ENCODE data around the gene VSIG10L2. TPM values are rescaled to one million over a fixed set of nuclear protein-coding genes. Genes with fewer than 3 reads are reported as not detected.

The VSIG10L2 gene
- total RNA-seq, 2 donors from 2014 or later: not detected

DNA sequence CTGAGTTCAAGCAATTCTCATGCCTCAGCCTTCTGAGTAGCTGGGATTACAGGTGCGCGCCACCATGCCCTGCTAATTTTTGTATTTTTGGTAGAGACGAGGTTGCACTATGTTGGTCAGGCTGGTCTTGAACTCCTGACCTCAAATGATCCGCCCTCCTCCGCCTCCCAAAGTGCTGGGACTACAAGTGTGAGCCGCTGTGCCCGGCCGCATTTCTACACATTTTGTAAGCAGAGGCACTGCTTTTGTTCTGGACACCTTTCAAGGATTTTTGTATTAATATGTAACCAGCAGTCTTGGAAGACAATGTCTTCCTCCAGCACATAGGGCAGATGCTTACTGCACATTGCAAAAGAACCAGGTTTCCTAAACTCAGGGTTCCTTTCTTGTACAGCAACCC is 11.4 kb upstream of the VSIG10L2 start:
- no peaks in the 10 kb centered on the region for H3K9me3 ChIP-seq (ENCODE audit: control insufficient read depth, low read length)
- peaks cover 6% of the 10 kb centered on the region for H3K4me1 ChIP-seq (ENCODE audit: control insufficient read depth, insufficient read depth, low read length)
- TF ChIP-seq, protein P1, sequence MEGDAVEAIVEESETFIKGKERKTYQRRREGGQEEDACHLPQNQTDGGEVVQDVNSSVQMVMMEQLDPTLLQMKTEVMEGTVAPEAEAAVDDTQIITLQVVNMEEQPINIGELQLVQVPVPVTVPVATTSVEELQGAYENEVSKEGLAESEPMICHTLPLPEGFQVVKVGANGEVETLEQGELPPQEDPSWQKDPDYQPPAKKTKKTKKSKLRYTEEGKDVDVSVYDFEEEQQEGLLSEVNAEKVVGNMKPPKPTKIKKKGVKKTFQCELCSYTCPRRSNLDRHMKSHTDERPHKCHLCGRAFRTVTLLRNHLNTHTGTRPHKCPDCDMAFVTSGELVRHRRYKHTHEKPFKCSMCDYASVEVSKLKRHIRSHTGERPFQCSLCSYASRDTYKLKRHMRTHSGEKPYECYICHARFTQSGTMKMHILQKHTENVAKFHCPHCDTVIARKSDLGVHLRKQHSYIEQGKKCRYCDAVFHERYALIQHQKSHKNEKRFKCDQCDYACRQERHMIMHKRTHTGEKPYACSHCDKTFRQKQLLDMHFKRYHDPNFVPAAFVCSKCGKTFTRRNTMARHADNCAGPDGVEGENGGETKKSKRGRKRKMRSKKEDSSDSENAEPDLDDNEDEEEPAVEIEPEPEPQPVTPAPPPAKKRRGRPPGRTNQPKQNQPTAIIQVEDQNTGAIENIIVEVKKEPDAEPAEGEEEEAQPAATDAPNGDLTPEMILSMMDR (conservative IDR thresholded peaks at IDR 0.05): no peak
- no peaks in the 10 kb centered on the region for H3K36me3 Mint-ChIP-seq (ENCODE audit: low read depth)
- no peak overlapping the region for H3K27ac Mint-ChIP-seq
- H3K9ac ChIP-seq (ENCODE audit: extremely low read depth, low read length, poor library complexity, severe bottlenecking): no peak overlapping the region
- H3K4me3 ChIP-seq (ENCODE audit: low read length): no peak overlapping the region
- H3K36me3 ChIP-seq (ENCODE audit: control insufficient read depth, insufficient read depth, low read length): no peaks in the 10 kb centered on the region
- H3K27me3 Mint-ChIP-seq (ENCODE audit: insufficient read depth): peaks cover 5% of the 10 kb centered on the region
- WGBS, 2 experiments (ENCODE audit: insufficient coverage in 1 of 2, insufficient read length in 1 of 2): 93 to 95% methylated on average over 8 of the region's 8 CpGs
- no peaks in the 10 kb centered on the region for H3K9me3 Mint-ChIP-seq
- peaks cover 18% of the 10 kb centered on the region for H3K27me3 ChIP-seq (ENCODE audit: control insufficient read depth, insufficient read depth, low read length, poor library complexity, severe bottlenecking)
- H3K27ac ChIP-seq (ENCODE audit: low read depth, low read length): no peak overlapping the region
- H3K4me1 Mint-ChIP-seq: peaks cover 25% of the 10 kb centered on the region
- H3K4me3 Mint-ChIP-seq: no peak overlapping the region
- DNase-seq: no peak

DNA sequence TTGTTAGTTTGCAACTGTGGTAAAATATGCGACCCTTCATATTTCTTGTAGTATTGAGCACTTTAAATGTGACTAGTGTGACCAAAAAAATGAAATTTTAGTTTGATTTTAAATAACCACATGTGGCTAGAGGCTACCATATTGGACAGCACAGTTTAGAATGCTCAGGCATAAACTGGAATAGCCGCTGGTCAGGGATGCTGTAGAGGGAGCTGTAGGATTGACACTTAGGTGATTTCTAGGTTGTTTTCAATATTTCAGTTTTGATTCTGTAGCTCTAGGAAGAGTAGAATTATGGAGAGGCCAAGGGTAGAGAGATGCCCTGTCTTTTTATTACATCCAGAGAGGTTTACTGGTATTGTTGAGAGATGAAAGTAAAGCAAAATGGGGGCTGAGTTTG is 10.8 kb upstream of the VSIG10L2 start:
- H3K4me1 ChIP-seq (ENCODE audit: control insufficient read depth, insufficient read depth, low read length): peaks cover 6% of the 10 kb centered on the region
- Mint-ChIP-seq H3K27me3 (ENCODE audit: insufficient read depth) (peaks cover 3% of the 10 kb centered on the region), H3K9me3 (no peaks in the 10 kb centered on the region), H3K4me3 (no peak overlapping the region), H3K27ac (no peak overlapping the region), H3K36me3 (ENCODE audit: low read depth) (no peaks in the 10 kb centered on the region), H3K4me1 (peaks cover 25% of the 10 kb centered on the region)
- TF ChIP-seq, protein P1 (conservative IDR thresholded peaks at IDR 0.05): no peak
- 93 to 100% methylated on average over 2 of the region's 2 CpGs for WGBS, 2 experiments (ENCODE audit: insufficient coverage in 1 of 2, insufficient read length in 1 of 2)
- H3K9ac ChIP-seq (ENCODE audit: extremely low read depth, low read length, poor library complexity, severe bottlenecking): no peak overlapping the region
- H3K9me3 ChIP-seq (ENCODE audit: control insufficient read depth, low read length): no peaks in the 10 kb centered on the region
- DNase-seq: no peak
- no peak overlapping the region for H3K4me3 ChIP-seq (ENCODE audit: low read length)
- H3K27ac ChIP-seq (ENCODE audit: low read depth, low read length): no peak overlapping the region
- H3K27me3 ChIP-seq (ENCODE audit: control insufficient read depth, insufficient read depth, low read length, poor library complexity, severe bottlenecking): peaks cover 18% of the 10 kb centered on the region
- no peaks in the 10 kb centered on the region for H3K36me3 ChIP-seq (ENCODE audit: control insufficient read depth, insufficient read depth, low read length)

DNA sequence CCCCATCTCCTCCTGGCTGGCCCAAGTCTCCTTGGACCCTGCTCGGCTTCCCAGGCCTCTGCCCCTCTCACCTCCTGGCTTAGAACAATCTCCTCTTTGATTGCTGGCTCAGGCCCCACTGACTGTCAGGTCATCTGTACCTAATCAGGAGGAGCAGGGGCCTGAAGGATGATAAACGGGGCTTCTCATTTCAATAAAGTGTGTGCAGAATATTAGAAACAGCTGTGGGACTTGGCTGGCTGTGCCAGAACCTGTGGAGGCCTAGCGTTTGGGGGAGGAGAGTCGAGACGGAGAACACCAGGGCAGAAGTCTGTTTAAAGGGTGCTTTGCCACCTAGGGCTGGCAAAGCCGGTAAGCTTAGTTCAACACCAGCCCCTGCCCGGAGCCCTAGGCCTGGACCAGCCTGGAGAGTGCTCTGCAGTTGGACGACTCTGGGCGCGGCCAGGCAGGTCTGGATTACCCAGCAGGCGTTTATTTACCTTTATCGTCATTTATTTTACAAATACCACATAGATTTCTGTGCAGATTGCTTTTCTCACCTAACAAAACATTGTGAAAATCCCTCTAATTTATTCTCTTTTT is 10.1 kb upstream of the VSIG10L2 start:
- Histone ChIP-seq H3K4me3 (ENCODE audit: low read length) (no peak overlapping the region), H3K36me3 (ENCODE audit: control insufficient read depth, insufficient read depth, low read length) (no peaks in the 10 kb centered on the region), H3K27ac (ENCODE audit: low read depth, low read length) (no peak overlapping the region), H3K9ac (ENCODE audit: extremely low read depth, low read length, poor library complexity, severe bottlenecking) (no peak overlapping the region), H3K9me3 (ENCODE audit: control insufficient read depth, low read length) (no peaks in the 10 kb centered on the region), H3K27me3 (ENCODE audit: control insufficient read depth, insufficient read depth, low read length, poor library complexity, severe bottlenecking) (peaks cover 18% of the 10 kb centered on the region), H3K4me1 (ENCODE audit: control insufficient read depth, insufficient read depth, low read length) (peaks cover 6% of the 10 kb centered on the region)
- Mint-ChIP-seq H3K4me3 (no peak overlapping the region), H3K27me3 (ENCODE audit: insufficient read depth) (peaks cover 3% of the 10 kb centered on the region), H3K27ac (no peak overlapping the region), H3K9me3 (no peaks in the 10 kb centered on the region), H3K4me1 (peaks cover 25% of the 10 kb centered on the region), H3K36me3 (ENCODE audit: low read depth) (no peaks in the 10 kb centered on the region)
- TF ChIP-seq, protein P1 (conservative IDR thresholded peaks at IDR 0.05): no peak
- WGBS, 2 experiments (ENCODE audit: insufficient coverage in 1 of 2, insufficient read length in 1 of 2): 87 to 95% methylated on average over 9 to 12 of the region's 12 CpGs
- DNase-seq: no peak

All from endodermal cell (in vitro differentiated cells).